HG03135 (cell line): ENCODE results near the gene CNGA3.

Experiments
- ATAC-seq: cut with Tn5 transposase; IDR thresholded peaks from one replicate; pipeline ENCODE4 v1.9.1; 2021; ENCODE audit warnings: mild to moderate bottlenecking, moderate library complexity; ENCODE audit not compliant: unreplicated experiment

CNGA3 gene

DNA sequence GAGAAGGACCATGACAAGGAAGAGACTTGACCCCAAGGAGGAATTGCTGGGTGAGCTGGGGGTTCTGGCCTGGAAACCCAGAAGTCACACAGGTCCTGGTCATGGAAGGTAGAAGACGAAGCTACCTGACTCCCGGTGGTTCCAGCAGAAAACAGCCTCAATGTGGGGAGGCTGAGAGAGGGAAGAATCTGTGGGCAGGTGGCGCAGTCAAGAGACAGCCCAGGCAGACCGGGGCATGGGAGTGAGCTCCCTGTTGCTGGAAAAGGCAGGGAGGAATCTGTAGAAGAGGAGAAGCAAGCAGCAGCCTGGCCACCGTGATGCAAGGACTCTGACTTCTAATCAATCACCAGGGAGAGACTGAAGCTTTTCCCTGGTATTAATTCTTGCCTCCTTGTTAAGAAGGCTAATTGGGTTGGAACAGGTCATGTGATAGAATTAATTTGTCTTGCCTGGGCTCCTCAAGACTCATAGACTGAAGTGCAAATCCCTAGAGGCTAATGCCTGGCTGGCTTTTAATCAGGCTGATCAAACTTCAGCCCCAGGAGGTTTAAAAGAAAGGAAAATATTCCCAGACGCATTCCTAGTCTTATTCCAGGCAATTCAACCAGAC lies 30.1 kb downstream of the CNGA3 start:
- no peak for ATAC-seq

GRCh38 chr2:98376996-98377395 lies 30.7 kb downstream of the CNGA3 start:
- ATAC-seq: no peak

- no peak for ATAC-seq
Measured at GRCh38 chr2:98377544-98377943, 31.3 kb downstream of the CNGA3 start.

GRCh38 chr2:98378196-98378595 lies 31.9 kb downstream of the CNGA3 start:
- ATAC-seq: no peak

DNA sequence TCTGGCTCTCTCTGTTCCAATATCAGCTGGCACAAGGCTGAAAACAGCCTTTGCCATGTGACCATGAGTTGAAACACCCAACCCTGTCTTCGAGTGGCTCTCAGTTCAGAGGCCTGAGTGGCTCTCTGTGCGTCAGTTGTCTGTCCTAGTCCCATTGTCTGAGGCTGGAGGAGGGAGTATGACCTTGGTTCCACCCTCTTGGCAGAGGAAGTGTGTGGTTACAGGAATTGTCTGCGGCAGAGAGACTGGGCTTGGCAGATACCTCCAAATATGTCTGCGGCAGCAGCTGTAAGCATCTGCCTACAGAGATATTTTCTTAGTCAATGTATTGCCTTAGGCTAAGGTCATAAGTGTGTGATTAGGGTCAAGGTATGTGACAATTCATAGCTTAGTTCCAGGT lies 32.6 kb downstream of the CNGA3 start:
- ATAC-seq: no peak

GRCh38 chr2:98379311-98380202 lies 33.3 kb downstream of the CNGA3 start:
- no peak for ATAC-seq

- ATAC-seq: no peak
Measured at GRCh38 chr2:98380203-98380535, 33.9 kb downstream of the CNGA3 start.

- no peak for ATAC-seq
Measured at GRCh38 chr2:98381494-98381893, 35.2 kb downstream of the CNGA3 start.

- ATAC-seq: no peak
Measured at GRCh38 chr2:98382086-98382485, 35.8 kb downstream of the CNGA3 start.

- no peak for ATAC-seq
Measured at GRCh38 chr2:98382739-98383138, 36.5 kb downstream of the CNGA3 start.

GRCh38 chr2:98383166-98383565 lies 36.9 kb downstream of the CNGA3 start:
- ATAC-seq: no peak

DNA sequence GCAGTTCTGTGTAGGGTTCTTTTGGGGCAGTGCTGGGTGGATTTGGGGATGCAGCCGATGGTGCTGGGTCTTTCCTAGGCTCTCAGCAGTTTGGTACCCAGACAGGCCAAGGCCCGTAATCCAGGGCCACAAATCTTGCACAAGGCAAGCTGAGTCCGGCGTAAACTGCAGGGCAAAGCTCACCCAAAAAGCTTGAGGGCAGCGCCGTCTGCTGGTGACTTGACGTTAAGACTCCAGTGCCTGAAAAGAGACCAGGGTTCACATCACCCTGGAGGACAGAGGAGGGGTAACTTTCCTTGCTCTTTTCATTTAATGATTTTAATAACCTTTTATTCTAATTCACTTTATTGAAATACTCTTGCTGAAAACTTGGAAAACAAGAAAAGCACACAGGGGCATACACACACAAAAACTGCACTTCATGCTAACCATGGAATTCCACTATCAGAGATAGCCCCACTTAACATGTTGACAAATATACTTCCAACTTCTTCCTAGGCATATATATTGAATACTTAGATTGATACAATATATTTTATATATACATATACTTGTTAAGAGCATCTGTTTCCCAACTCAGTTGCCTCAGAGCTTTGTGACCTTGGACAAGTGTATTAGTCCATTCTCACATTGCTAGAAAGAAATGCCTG lies 38.9 kb downstream of the CNGA3 start:
- peak; percentile 57 for ATAC-seq

DNA sequence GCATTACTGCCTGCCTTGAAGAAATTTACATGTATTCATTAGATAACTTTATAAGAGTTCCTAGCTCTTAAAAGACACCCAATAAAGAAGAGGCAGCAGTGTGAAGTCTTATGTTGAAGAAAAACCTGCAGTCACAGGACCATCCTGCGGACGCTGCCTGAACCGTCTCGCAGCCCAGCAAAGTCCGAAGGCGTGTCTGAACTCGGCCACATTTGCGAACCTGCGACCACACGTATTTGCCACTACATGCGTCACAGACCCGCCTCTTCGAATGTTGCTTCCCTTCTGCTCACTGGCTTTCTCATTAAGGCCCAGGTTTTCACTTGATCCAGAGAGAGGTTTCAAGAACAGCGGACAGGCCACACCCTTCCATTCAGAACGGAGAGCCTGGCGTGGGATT lies 41.2 kb downstream of the CNGA3 start:
- no peak for ATAC-seq

DNA sequence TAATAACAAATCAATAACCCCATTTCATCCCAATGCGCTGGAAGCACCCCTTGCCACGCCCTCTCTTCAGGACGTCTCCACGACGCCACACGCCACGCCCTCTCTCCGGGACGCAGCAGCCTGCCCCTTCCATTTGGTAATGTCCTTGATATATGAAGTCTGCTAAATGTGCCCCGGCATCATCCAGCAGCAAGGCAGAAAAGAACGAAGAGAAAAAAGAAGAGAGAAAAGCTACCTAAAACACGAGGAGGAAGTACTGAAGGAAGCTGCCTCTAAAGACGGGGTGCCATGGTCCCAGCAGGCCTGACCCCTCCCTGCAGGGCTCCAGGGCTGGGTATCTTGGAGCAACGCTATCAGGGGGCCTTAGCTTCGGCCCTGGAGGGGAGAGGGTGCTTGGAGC lies 41.8 kb downstream of the CNGA3 start:
- ATAC-seq: no peak

DNA sequence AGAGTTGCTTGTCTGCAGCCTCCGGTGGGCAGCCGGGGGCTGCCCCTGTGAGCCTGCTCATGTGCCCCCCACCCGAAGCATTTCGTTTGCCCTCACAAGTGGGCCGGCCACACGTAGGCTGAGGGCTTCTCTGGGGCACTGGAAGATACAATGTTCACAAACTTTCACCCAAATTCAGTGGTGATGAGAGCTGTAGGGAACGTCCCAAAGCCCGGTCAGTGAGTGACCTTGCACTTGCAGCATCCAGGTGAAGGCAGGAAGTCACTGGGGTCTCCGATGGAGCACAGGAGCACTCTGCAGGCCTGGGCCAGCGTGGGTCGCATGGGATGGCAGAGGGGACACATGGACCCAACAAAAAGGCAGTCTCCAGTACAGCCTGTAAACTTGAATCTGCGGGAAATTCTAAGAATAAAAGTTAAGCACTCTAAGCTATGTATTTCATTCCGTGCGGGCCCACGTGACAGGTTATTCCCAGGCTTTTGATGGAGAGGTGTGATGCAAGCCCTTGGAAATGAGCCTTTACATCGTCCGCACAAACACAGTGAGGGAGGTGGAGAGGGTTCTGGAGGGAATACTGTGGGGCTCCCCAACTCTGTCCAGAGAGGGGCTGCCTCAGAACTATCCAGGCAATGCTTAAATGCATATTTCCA lies 42.5 kb downstream of the CNGA3 start:
- ATAC-seq: no peak

- no peak for ATAC-seq
Measured at GRCh38 chr2:98389251-98389605, 43.0 kb downstream of the CNGA3 start.

DNA sequence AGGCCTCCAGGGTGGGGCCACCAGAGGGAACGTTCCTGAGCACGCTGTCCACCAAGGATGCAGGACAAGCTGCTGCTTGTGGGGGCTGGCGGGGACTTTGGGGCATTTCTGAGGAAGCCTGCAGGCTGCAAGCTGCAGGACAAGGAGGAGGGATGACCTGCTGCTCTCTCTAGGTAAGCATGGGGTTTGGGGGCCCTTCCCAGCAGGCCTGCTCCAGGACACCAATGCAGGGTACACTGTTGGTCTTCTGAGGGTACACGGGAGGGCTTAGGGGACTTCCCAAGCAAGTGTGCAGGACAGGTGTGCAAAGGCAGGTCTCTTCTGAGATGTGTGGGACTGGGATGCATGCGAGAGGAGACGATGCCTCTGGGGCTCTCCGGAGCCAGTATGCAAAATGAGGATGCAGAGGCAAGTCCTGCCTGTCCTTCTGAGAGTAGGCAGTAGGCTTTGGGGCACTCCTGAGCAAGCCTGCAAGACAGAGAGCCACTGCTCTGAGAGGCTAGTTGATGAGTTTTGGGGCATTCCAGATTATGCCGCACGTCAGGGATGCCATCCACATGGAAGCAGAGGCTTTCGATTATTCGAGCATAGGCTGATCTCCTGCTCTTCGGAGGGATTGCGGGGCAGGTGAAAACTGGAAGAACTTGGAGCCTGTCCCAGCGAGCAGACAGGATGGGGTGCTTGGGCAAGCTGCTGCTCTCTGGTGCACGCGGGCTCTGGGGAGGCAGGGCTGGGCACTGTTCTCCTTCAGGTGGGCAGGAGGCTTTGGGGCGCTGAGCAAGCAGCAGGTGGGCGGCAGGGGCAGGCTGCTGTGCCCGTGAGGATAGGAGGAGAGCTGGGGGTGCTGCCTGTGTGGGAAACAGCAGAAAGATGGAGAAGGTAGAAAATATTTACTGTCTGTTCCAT lies 44.6 kb downstream of the CNGA3 start:
- no peak for ATAC-seq

- ATAC-seq: no peak
Measured at GRCh38 chr2:98391581-98392270, 45.5 kb downstream of the CNGA3 start.

- no peak for ATAC-seq
Measured at GRCh38 chr2:98393354-98393753, 47.1 kb downstream of the CNGA3 start.

DNA sequence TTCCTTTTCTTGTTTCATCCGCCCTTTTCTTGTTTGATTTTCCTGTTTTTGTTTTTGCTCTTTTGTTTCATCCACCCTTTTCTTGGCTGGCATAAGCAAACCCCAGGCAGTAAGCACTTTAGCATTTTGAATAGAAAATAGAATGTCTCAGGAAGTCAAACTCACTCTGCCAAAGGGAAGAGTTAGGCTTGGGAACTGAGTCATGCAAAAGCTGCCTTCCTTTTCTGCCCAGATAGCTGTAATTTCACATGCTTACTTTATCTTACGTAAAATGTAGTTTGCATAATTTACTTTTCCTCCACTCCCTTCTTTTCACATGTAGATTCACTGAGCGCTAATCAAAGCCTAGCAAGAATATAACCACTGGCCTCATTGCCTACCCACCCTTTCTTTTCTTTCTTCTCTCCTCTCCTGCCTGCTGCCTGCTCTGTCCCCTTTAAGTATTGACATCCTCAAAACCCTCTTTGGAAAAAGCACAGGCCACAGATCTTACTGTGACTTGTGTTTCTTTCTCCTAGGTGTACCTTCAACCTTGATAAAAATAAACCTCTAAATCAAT lies 48.4 kb downstream of the CNGA3 start:
- ATAC-seq: no peak
